ENCODE measurements around the gene EN1.

DNA sequence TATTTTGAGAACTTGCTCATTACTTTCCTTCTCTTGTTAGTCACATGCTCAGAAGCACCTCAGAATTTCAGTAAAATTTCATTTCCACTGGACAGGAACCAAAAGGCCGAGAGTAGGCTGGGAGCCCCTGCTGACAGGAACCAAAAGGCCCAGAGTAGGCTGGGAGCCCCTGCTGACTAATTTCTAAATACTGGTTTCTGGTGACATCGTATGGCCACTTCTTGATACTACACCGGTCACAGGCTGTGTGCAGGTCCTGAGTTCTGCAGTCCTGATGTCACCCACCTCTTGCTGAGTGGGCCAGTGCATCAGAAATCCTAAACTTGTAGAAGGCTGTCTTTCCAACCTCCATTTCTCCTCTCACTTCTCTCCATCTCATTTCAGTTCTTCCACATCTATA, 17.7 kb upstream of the EN1 start:
- no peak for TF ChIP-seq EZH2 (IDR thresholded peaks at IDR 0.05; ENCODE audit: low read depth)
- TF ChIP-seq CTCF (conservative IDR thresholded peaks at IDR 0.05), result peak; percentile 95

All from PC-9 (cell line).